VCaP (cell line): Measurements from ENCODE around the gene DLL3.

ENCODE experiments used
- H3K27ac ChIP-seq: fragments of 450-650 bp; 2 replicates; pipeline ENCODE4 v1.5.1; 2017
- TF ChIP-seq, protein P1 (sequence below): fragments of 450-650 bp; conservative IDR thresholded peaks from 2 replicates; pipeline ENCODE4 v1.5.1; 2017; ENCODE audit warnings: mild to moderate bottlenecking, moderate library complexity

The DLL3 gene

DNA sequence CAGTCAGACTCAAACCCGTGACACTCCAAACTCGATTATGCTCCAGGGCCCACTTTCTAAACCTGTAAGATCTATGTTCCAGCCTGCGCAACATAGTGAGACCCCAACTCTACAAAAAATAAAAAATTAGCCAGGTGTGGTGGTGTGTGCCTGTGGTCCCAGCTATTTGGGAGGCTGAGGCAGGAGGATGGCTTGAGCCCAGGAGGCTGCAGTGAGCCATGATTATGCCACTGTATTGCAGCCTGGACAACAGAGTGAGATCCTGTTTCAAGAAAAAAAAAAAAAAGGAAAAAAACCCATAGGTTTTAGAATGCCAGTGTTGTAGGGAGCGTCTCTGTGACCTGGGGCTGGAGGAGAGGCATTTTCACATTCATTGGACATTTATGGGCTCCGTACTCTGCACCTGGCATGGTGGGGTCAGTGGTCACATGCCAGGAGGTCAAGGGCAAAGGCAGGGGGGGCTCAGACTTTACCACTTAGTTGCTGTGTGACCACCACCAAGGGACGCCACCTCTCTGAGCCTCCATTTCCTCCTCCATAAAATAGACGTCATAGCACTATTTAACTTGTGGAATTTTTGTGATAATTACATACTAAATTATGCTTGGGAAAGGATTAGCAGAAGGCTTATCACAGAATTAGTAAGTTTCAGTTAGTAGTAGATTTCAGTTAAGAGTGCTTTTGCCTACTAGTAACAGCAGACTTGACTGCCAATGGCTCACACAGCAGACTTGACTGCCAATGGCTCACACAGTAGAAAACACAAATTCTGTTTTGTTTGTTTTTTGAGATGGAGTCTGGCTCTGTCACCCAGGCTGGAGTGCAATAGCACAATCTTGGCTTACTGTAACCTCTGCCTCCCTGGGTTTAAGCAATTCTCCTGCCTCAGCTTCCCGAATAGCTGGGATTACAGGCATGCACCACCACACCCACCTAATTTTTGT is 22.1 kb downstream of the DLL3 start:
- TF ChIP-seq, protein P1, sequence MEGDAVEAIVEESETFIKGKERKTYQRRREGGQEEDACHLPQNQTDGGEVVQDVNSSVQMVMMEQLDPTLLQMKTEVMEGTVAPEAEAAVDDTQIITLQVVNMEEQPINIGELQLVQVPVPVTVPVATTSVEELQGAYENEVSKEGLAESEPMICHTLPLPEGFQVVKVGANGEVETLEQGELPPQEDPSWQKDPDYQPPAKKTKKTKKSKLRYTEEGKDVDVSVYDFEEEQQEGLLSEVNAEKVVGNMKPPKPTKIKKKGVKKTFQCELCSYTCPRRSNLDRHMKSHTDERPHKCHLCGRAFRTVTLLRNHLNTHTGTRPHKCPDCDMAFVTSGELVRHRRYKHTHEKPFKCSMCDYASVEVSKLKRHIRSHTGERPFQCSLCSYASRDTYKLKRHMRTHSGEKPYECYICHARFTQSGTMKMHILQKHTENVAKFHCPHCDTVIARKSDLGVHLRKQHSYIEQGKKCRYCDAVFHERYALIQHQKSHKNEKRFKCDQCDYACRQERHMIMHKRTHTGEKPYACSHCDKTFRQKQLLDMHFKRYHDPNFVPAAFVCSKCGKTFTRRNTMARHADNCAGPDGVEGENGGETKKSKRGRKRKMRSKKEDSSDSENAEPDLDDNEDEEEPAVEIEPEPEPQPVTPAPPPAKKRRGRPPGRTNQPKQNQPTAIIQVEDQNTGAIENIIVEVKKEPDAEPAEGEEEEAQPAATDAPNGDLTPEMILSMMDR, result no peak
- no peak overlapping the region for H3K27ac ChIP-seq

DNA sequence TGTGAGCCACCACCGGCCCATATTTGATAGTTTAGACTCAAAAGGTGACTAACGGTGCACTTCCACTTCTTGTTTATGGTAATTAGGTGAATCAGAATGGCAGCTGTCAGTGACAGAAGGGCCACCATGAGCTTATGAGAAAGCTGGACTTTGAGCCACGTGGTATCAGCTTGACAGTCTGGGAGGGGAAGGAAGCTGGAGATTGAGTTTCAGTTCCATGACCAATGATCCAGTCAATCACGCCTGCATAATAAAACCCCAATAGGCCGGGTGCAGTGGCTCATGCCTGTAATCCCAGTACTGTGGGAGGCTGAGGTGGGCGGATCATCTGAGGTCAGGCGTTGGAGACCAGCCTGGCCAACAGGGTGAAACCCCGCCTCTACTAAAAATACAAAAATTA is 25.7 kb downstream of the DLL3 start:
- H3K27ac ChIP-seq, result no peak overlapping the region
- TF ChIP-seq, protein P1, result no peak

- TF ChIP-seq, protein P1, result no peak
- no peak overlapping the region for H3K27ac ChIP-seq
These were observed 26.5 kb downstream of the DLL3 start for GRCh38 chr19:39525205-39525604.

GRCh38 chr19:39531834-39532232 is 33.1 kb downstream of the DLL3 start:
- TF ChIP-seq, protein P1, result no peak

DNA sequence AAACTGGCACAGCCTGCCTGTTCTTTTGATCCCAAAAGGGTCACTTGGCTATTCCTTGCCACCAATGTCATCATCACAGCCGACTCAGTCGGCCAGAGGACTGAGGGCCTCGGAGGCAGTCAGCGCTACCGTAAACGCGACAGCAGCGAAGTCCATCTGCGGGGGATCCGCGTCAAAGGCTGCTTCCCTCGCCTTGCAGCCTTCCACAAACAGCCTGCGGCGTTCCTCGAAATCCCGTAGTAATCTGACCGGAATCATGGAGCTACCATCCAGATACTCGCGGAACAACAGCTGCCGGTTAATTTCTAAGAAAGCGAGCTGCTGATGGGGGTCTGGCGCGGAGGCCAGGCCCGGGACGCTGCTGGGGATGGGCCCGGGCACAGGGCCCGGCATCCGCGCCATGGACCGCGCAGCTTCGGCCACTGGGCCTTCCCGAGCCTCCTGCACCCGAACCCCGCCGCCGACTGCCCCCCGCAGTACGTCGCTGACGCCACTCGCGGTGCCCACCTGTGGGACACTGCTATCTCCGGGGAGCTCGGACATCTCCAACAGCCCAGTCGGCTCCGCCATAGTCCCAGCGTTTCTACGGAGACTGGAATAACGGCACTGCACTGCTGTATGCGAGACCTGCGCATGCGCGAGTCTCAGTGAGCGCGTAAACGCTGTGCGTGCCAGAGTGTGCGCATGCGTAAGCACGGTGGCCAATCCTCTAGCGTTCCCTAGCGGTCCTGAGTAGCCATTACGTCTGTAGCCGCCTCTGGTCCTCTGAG is 33.7 kb downstream of the DLL3 start, which contains the start of gene EID2B:
TSS of gene EID2B (minus strand) at position 620 of the 770 bp plus-strand sequence. CDS start at position 570, 50 bp downstream.
- TF ChIP-seq, protein P1, result peak; percentile 99

More at GRCh38 chr19:39531834-39532232, 33.1 kb downstream of the DLL3 start:
- H3K27ac ChIP-seq, result peak overlapping the region; percentile 77

GRCh38 chr19:39533003-39533512 is 34.3 kb downstream of the DLL3 start:
- H3K27ac ChIP-seq, result peak overlapping the region; percentile 77
- TF ChIP-seq, protein P1, result peak; percentile 58

More for the DNA sequence above, 33.7 kb downstream of the DLL3 start, which contains the start of gene EID2B:
- peak within 1 kb of the TSS; percentile 77 for H3K27ac ChIP-seq

- no peak overlapping the region for H3K27ac ChIP-seq
- TF ChIP-seq, protein P1, result no peak
These were observed 35.0 kb downstream of the DLL3 start for GRCh38 chr19:39533791-39534190.
